ENCODE results near the gene SDK1. TPM values are rescaled to one million over a fixed set of nuclear protein-coding genes. Genes with fewer than 3 reads are reported as not detected.

The SDK1 gene
- total RNA-seq, 1 donor: 0.36 TPM

DNA sequence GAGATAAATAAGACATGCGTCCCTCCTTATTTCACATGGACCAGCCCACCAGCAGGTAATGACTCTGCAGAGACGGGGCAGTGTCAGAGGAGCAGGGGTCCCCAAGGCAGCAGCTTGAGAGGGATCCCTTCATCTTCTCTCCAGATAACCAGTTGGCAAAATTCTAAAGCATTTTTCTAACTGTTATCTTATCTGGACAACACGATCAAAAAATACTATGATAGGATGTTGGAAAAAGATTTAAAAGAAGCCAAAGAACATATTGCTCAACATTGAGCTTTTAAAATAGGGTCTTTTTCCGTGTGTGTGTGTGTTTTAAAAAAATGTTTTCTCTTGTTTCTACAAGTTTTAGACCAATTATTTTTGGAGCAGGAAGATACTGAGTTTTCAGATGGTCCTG, 641.2 kb downstream of the SDK1 start:
- Histone ChIP-seq H3K79me2 (ENCODE audit: insufficient read depth, low read length) (no peaks in the 10 kb centered on the region), H3K36me3 (ENCODE audit: insufficient read depth, low read length) (no peaks in the 10 kb centered on the region), H4K20me1 (ENCODE audit: insufficient read depth, low read length) (no peaks in the 10 kb centered on the region), H3K4me2 (ENCODE audit: insufficient read depth, low read length) (no peak overlapping the region), H3K4me1 (ENCODE audit: insufficient read depth, low read length) (no peaks in the 10 kb centered on the region), H3K9me3 (ENCODE audit: low read depth, low read length) (no peaks in the 10 kb centered on the region), H3K27me3 (ENCODE audit: insufficient read depth, low read length) (no peaks in the 10 kb centered on the region), H2AFZ (ENCODE audit: low read length) (no peak overlapping the region), H3K27ac (ENCODE audit: low read depth, low read length) (no peak overlapping the region), H3K4me3 (ENCODE audit: insufficient read depth, low read length) (no peak overlapping the region)
- DNase-seq (ENCODE audit: insufficient read length, low spot score, missing footprints): no peak
- TF ChIP-seq, protein P1, sequence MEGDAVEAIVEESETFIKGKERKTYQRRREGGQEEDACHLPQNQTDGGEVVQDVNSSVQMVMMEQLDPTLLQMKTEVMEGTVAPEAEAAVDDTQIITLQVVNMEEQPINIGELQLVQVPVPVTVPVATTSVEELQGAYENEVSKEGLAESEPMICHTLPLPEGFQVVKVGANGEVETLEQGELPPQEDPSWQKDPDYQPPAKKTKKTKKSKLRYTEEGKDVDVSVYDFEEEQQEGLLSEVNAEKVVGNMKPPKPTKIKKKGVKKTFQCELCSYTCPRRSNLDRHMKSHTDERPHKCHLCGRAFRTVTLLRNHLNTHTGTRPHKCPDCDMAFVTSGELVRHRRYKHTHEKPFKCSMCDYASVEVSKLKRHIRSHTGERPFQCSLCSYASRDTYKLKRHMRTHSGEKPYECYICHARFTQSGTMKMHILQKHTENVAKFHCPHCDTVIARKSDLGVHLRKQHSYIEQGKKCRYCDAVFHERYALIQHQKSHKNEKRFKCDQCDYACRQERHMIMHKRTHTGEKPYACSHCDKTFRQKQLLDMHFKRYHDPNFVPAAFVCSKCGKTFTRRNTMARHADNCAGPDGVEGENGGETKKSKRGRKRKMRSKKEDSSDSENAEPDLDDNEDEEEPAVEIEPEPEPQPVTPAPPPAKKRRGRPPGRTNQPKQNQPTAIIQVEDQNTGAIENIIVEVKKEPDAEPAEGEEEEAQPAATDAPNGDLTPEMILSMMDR (IDR thresholded peaks at IDR 0.05; ENCODE audit: extremely low read depth, low read depth, low read length): no peak

GRCh38 chr7:3942816-3943745, 642.0 kb downstream of the SDK1 start:
- H3K36me3 ChIP-seq (ENCODE audit: insufficient read depth, low read length): no peaks in the 10 kb centered on the region
- no peak overlapping the region for H2AFZ ChIP-seq (ENCODE audit: low read length)
- TF ChIP-seq, protein P1 (IDR thresholded peaks at IDR 0.05; ENCODE audit: extremely low read depth, low read depth, low read length): no peak
- H3K4me2 ChIP-seq (ENCODE audit: insufficient read depth, low read length): no peak overlapping the region
- no peak overlapping the region for H3K4me3 ChIP-seq (ENCODE audit: insufficient read depth, low read length)
- H3K27ac ChIP-seq (ENCODE audit: low read depth, low read length): no peak overlapping the region
- DNase-seq (ENCODE audit: insufficient read length, low spot score, missing footprints): no peak
- no peaks in the 10 kb centered on the region for H3K79me2 ChIP-seq (ENCODE audit: insufficient read depth, low read length)
- H3K4me1 ChIP-seq (ENCODE audit: insufficient read depth, low read length): no peaks in the 10 kb centered on the region
- no peaks in the 10 kb centered on the region for H3K9me3 ChIP-seq (ENCODE audit: low read depth, low read length)
- no peaks in the 10 kb centered on the region for H3K27me3 ChIP-seq (ENCODE audit: insufficient read depth, low read length)
- no peaks in the 10 kb centered on the region for H4K20me1 ChIP-seq (ENCODE audit: insufficient read depth, low read length)

- TF ChIP-seq, protein P1 (IDR thresholded peaks at IDR 0.05; ENCODE audit: extremely low read depth, low read depth, low read length): no peak
- H3K36me3 ChIP-seq (ENCODE audit: insufficient read depth, low read length): no peaks in the 10 kb centered on the region
- H2AFZ ChIP-seq (ENCODE audit: low read length): no peak overlapping the region
- H3K4me1 ChIP-seq (ENCODE audit: insufficient read depth, low read length): no peaks in the 10 kb centered on the region
- H3K79me2 ChIP-seq (ENCODE audit: insufficient read depth, low read length): no peaks in the 10 kb centered on the region
- no peaks in the 10 kb centered on the region for H4K20me1 ChIP-seq (ENCODE audit: insufficient read depth, low read length)
- no peak overlapping the region for H3K4me2 ChIP-seq (ENCODE audit: insufficient read depth, low read length)
- H3K27ac ChIP-seq (ENCODE audit: low read depth, low read length): no peak overlapping the region
- H3K27me3 ChIP-seq (ENCODE audit: insufficient read depth, low read length): no peaks in the 10 kb centered on the region
- no peaks in the 10 kb centered on the region for H3K9me3 ChIP-seq (ENCODE audit: low read depth, low read length)
- no peak for DNase-seq (ENCODE audit: insufficient read length, low spot score, missing footprints)
- no peak overlapping the region for H3K4me3 ChIP-seq (ENCODE audit: insufficient read depth, low read length)
Measured at GRCh38 chr7:3943779-3944520, 642.9 kb downstream of the SDK1 start.

- H3K27me3 ChIP-seq (ENCODE audit: insufficient read depth, low read length): no peaks in the 10 kb centered on the region
- no peaks in the 10 kb centered on the region for H4K20me1 ChIP-seq (ENCODE audit: insufficient read depth, low read length)
- H3K4me1 ChIP-seq (ENCODE audit: insufficient read depth, low read length): no peaks in the 10 kb centered on the region
- H3K36me3 ChIP-seq (ENCODE audit: insufficient read depth, low read length): no peaks in the 10 kb centered on the region
- DNase-seq (ENCODE audit: insufficient read length, low spot score, missing footprints): no peak
- no peak overlapping the region for H3K4me2 ChIP-seq (ENCODE audit: insufficient read depth, low read length)
- H2AFZ ChIP-seq (ENCODE audit: low read length): no peak overlapping the region
- no peaks in the 10 kb centered on the region for H3K9me3 ChIP-seq (ENCODE audit: low read depth, low read length)
- H3K79me2 ChIP-seq (ENCODE audit: insufficient read depth, low read length): no peaks in the 10 kb centered on the region
- H3K27ac ChIP-seq (ENCODE audit: low read depth, low read length): no peak overlapping the region
- TF ChIP-seq, protein P1 (IDR thresholded peaks at IDR 0.05; ENCODE audit: extremely low read depth, low read depth, low read length): no peak
- no peak overlapping the region for H3K4me3 ChIP-seq (ENCODE audit: insufficient read depth, low read length)
Measured at GRCh38 chr7:3949242-3949640, 648.2 kb downstream of the SDK1 start.

Data from osteoblast (primary cell).